GM15510 (cell line): ENCODE data around the gene FAAH.

ENCODE experiments used
- POLR2A ChIP-seq: IDR thresholded peaks from 3 replicates; pipeline ENCODE4 v1.6.1; 2011; ENCODE audit warnings: borderline replicate concordance; ENCODE audit not compliant: insufficient read length; ENCODE audit errors: extremely low read depth

The FAAH gene

DNA sequence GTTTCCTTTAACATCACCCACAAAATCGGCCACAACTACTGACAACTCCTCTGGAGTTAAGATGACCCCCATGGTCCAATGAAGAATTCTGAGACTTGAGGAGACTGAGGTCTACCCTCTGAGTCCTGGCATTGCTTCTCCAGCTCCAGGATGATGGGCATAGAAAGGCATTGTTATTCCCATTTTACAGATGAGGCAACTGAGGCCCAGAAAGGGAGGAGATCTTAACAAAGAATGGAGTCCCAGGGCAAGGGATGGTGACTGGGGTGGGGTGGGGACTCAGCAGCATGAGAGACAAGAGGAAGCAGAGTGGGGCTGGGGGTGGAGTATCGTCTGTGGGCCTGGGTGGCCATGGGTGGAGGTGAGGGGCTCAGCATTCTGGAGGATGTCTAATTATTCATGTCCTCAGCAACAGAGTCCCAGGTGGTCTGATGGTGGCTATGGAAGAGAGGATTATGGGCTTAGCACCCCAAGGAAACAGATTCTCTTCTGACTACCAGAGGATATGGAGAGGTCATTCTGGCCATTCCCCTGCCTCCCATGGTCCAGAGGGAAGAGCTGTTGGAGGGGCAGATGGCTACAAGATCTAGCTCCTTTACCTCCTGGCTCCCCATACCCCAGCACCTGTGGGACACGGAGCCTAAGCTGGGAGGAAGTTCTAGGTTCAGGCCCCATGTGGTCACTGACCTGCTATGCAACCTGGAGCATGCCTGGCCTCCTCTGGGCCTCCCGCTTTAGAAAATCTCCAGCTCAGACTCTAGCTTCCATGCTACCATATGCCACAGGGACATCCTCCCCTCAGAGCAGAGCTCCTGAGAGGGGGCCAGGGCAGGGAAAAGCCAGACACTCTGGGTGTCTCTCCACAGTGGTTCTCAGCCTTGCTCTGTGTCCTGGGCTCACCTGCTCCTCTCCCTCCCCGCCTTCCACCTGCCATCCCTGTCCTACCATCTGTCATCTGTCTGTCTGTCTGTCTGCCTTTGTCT, 58.1 kb downstream of the FAAH start:
- no peak for TF ChIP-seq POLR2A

DNA sequence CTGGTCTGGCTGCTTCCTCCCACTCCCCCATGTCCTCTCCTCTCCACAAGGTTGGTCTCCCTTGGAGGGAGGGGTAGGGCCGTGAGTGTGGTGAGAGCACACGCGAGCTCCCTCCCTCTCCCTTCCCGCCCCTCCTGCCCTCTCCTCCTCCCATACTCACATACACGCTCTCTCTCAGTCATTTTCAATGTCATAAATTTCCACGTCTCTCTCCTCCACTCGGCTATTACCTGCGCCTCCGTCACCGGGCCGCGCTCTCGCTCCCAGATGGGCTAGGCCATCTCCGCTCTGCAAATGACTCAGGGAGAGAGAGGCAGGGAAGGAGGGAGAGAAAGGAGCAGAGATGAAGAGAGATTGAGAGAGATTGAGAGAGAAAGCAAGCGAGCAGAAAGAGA, 58.8 kb downstream of the FAAH start:
- no peak for TF ChIP-seq POLR2A

DNA sequence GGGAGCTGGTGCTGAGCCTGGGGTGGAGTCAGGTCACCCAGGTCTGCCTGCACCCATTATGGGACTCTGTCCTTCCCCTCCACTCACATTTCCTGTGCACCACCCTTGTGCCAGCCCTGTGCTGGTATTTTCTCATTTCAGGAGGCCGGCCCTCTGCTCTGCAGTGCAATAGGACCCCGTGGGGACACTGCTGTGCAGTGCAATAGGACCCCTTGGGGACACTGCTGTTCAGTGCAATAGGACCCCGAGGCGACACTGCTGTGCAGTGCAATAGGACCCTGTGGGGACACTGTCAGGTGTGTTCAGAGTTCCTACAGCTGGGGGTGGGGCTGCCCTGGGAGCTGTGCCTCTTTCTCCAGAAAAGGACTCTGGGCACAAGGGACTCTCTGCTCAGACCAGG, 59.3 kb downstream of the FAAH start:
- no peak for TF ChIP-seq POLR2A

DNA sequence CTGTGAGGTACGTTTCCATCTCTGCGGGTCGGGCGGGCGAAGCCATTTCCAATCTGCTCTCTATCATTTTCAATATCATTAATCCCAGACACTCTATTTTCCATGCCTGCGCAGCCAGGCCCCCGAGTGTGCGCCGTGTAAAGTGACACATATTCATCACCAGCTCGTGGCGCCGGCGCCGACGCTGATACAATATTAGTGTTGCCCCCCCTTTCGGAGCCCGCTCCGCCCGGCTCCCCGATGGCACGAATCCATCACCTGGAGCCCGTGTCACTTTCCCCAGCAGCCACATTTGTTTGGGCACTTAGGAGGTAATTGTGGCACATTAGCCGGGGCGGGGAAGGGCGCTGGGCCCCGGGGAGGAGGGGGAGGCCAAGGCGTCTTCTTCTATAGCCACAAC, 61.8 kb downstream of the FAAH start:
- no peak for TF ChIP-seq POLR2A

DNA sequence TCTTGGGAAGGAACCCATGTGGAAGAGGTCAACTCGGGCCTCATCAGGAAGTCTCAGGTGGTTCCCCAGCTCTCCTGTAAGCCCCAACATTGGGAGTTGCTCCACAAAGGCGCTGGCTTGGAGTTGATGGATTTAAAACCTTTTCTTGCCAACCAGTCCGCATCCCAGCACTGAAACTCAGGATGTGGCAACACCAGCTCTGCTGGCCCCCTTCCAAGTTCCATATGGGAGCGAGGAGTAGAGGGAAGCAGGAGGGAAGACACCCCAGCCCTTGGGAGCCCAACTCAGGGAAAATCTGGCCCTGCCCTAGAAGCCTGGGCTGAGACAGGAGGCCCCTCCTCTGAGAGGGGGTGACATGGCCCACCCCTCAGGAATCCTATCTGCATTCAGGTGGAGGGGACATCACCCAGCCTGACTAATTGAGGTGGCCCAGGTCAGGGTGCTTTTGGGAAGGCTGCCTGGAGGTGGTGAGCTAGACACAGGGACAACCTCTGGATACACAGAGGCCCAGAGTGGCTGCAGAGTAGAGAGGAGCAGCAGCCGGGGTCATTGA, 62.4 kb downstream of the FAAH start:
- TF ChIP-seq POLR2A = no peak

DNA sequence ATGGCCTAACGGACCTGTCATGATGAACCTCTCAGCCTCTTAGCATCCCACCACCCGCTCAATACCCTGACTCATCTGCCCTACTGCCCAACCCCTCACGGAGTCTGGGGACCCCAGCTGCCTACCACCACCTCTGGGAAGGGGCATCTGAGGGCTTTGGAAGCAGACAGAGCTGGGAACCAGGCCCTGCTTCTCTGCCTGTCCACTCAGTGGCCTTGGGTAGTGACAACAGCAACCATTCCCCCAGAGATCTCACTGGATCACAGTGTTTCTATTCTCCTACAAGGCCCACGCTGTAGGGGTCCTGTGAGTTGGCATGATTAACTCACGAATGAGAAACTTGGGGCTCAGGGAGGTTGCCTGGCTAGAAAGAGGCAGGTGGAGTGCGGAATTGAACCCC, 63.1 kb downstream of the FAAH start:
- TF ChIP-seq POLR2A = no peak

DNA sequence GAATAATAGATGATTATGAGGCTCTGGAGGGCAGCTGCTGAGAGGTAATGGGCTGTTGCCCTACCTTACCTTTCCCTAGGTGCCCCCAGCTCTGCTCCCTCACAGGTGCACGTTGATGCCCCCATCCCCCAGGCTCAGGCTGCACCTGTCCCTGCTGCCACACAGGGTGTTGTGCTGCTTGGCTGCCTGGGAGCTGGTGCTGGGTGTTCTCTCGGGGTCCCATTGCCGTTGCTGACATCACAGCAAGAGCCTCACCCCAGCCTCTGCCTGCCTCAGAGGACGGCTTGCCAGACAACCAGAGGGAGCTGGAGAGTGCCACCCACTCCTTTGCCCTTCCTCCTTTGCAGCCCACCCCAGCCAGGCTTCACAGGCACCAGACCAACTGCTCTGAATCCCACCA, 64.1 kb downstream of the FAAH start:
- no peak for TF ChIP-seq POLR2A

DNA sequence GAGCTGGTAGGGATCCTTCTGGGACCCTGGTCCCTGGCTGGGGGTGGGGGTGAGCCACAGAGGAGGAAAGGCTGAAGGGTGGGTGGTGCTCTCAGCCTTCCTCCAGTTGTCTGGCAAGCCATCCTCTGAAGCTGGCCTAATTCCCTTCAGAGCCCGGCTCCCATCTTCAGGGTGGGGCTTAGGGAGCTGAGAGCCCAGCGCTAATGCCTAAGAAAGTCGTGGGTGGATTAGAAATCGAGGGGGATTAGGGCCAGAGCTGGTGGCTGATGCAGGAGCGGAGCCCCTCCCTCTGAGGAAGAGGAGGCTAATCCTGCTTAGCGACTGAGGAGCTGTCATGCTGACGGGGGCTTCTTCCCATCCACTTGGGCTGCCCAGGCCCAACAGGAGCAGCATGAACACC, 64.7 kb downstream of the FAAH start:
- TF ChIP-seq POLR2A = no peak

DNA sequence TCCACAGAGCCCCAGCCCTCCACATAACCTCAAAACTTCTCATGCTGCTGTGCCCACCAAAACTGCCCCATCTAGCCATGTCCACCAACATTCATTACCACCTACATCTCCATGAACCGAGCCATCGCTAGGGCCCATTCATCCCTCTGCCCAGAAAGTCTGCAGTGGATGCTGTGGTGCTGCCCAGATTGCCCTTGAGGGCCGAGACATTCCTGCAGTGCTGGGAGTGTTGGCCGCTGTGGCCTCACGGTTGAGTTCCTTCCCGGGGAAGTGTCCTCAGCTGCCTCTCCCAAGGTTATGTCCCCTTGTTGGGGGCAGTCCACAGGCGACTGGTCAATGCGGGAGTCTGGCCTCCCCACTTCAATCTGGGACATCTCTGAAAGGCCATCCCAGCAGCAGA, 65.2 kb downstream of the FAAH start:
- TF ChIP-seq POLR2A = no peak

DNA sequence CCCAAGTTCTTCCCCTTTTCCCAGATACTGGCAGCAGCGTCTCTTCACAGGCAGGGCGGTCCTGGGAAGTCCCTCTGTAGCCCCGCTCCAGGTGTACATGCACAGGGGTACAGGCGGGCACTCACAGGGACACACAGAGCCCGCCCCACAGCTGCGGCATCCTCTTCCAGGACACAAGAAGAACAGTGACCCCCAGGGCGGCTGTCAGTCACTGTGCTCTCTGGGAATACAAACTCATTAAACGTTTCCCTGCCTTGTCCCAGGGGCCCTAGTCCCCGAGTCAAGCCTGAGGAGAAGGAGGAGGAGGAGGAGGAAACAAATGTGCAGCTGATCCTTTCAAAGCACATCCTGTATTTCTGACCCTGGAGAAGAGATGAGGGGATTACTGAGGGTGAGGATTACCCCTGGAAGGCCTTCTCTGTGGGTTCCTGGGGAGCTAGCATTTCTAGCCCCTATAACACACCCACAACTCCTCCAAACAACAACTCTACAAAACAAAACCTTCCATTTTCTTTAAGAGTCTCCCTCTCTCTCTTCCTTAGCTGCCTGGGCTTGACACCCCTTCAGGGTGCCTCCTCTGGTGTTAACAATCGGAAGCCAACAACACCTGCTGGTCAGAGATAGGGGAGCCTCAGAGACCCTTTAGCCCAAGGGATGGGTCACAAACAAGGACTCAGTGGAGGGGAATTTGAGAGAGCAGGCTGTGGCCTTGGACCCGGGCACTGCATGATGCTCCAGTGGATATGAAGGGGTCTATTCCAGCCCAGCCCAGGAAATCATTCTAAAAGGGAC, 67.1 kb downstream of the FAAH start:
- no peak for TF ChIP-seq POLR2A

DNA sequence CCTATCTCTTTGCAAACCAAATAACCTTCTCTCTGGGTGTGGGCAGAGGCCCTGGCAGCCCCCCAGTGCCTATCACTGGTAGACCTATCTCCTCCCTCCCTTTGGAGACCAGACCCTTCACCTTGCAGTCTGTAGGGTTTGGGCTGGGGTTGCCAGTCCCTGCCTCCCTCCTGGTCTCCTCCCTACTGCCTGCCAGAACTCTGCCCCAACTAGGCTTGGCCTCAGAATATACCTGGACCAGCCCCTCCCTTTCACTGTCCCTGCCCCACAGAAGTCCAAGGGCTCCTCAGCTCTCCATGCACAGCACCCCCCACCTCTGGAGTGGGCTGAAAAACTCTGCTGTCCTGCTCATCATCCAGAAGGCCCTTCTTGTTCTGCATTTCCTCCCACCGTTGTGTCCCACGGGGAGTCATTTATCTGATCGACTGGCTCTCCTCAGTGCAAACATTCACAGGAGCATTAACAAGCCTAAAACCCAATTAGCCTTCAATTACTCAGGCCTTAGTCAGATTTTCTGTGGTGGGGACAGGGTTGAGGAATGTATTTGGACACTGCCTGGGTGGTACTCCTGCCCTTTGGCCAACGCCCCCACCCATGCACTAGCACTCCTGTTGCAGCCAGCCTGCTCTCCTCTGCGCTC, 67.8 kb downstream of the FAAH start:
- no peak for TF ChIP-seq POLR2A
